ENCODE data around the gene PROM2.

PROM2 gene

DNA sequence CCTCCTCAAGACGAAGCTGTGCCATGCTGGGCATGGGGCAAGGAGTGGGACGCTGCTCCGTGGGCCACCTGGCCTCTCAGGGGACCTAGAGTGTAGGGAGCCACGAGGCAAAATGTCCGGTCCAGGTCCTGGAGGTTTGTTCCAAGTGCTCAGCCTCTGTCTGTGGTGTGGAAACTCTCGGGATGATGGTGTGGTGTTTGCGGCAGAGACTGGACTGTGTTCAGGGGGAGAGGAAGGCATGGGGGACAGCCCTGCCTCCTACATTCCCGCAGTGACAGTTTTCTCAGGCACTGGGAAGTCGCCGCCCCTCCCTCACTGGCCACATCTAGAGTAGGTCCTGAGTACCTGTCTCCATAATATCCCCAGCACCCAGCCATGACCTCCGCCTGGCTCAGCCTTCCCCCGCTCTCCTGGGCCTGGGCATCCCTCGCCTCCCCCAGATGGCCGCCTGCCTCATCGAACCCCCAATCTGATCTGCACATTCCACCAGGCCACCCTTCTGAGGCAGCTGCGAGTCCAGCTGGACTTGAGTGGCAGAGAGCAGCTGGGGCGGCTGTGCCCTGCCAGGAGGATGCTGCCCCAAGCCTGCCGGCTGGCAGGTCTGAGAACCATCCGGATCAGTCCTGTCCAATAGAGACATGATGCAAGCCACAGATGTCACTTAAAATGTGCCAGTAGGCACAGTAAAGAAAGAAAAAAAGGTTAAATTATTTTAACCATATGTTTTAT is 29.1 kb downstream of the PROM2 start:
- Histone ChIP-seq H3K36me3 (ENCODE audit: control insufficient read depth in 1 of 2, insufficient read depth in 2 of 2, low read length in 2 of 2) (no peaks in the 10 kb centered on the region), H3K4me1 (ENCODE audit: control insufficient read depth in 1 of 2, insufficient read depth in 2 of 2, low read length in 2 of 2) (peaks cover 10 to 14% of the 10 kb centered on the region in 2 donors), H3K4me3 (ENCODE audit: low read depth in 1 of 2, low read length in 2 of 2) (no peak overlapping the region), H3K9me3 (ENCODE audit: control insufficient read depth in 1 of 2, low read length in 2 of 2) (no peaks in the 10 kb centered on the region), H3K9ac (ENCODE audit: low read depth in 1 of 2, low read length in 2 of 2) (no peak overlapping the region), H3K27me3 (ENCODE audit: control insufficient read depth in 1 of 2, insufficient read depth in 2 of 2, low read length in 2 of 2) (peaks cover 0 to 4% of the 10 kb centered on the region in 2 donors), H3K27ac (ENCODE audit: low read depth, low read length) (no peak overlapping the region)

DNA sequence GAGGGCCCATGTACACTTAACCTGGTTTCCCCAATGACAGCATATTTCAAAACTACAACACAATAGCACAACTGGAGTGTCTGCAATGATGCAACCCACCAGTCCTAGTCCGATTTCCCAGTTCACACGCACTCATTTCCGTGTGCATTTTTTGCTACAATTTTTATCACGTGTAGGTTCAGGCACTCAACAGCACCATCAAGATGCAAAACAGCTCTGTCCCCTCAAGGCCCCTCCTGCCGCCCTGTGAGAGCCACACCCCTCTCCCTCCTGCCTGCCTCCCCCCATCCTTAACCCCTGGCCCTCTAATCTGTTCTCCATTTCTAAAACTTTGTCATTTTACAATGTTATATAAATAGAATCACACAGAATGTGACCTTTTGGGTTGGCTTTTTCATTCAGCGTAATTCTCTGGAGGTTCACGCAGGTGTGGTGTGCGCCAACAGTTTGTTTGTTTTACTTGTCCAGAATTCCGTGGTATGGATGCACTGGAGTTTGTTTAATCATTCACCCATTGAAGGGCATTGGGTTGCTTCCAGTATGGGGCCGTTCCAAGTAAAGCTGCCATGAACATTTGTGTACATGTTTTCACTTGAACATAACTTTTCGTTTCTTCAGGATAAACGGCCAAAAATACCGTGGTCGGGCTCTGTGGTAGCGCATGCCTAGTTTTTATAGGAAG is 31.3 kb downstream of the PROM2 start:
- Histone ChIP-seq H3K27me3 (ENCODE audit: control insufficient read depth in 1 of 2, insufficient read depth in 2 of 2, low read length in 2 of 2) (no peaks in the 10 kb centered on the region), H3K36me3 (ENCODE audit: control insufficient read depth in 1 of 2, insufficient read depth in 2 of 2, low read length in 2 of 2) (no peaks in the 10 kb centered on the region), H3K9ac (ENCODE audit: low read depth in 1 of 2, low read length in 2 of 2) (no peak overlapping the region), H3K9me3 (ENCODE audit: control insufficient read depth in 1 of 2, low read length in 2 of 2) (no peaks in the 10 kb centered on the region), H3K4me1 (ENCODE audit: control insufficient read depth in 1 of 2, insufficient read depth in 2 of 2, low read length in 2 of 2) (peaks cover 12 to 20% of the 10 kb centered on the region in 2 donors), H3K4me3 (ENCODE audit: low read depth in 1 of 2, low read length in 2 of 2) (no peak overlapping the region), H3K27ac (ENCODE audit: low read depth, low read length) (no peak overlapping the region)

- Histone ChIP-seq H3K27ac (ENCODE audit: low read depth, low read length) (no peak overlapping the region), H3K9me3 (ENCODE audit: control insufficient read depth in 1 of 2, low read length in 2 of 2) (no peaks in the 10 kb centered on the region)
Observed at GRCh38 chr2:95306336-95306895, 32.2 kb downstream of the PROM2 start.

GRCh38 chr2:95307036-95307435 is 32.8 kb downstream of the PROM2 start:
- Histone ChIP-seq H3K4me1 (ENCODE audit: control insufficient read depth in 1 of 2, insufficient read depth in 2 of 2, low read length in 2 of 2) (peaks cover 21 to 26% of the 10 kb centered on the region in 2 donors), H3K9me3 (ENCODE audit: control insufficient read depth in 1 of 2, low read length in 2 of 2) (no peaks in the 10 kb centered on the region), H3K9ac (ENCODE audit: low read depth in 1 of 2, low read length in 2 of 2) (no peak overlapping the region)

More at GRCh38 chr2:95306336-95306895, 32.2 kb downstream of the PROM2 start:
- Histone ChIP-seq H3K9ac (ENCODE audit: low read depth in 1 of 2, low read length in 2 of 2) (no peak overlapping the region), H3K36me3 (ENCODE audit: control insufficient read depth in 1 of 2, insufficient read depth in 2 of 2, low read length in 2 of 2) (no peaks in the 10 kb centered on the region), H3K27me3 (ENCODE audit: control insufficient read depth in 1 of 2, insufficient read depth in 2 of 2, low read length in 2 of 2) (no peaks in the 10 kb centered on the region), H3K4me1 (ENCODE audit: control insufficient read depth in 1 of 2, insufficient read depth in 2 of 2, low read length in 2 of 2) (peaks cover 21 to 26% of the 10 kb centered on the region in 2 donors), H3K4me3 (ENCODE audit: low read depth in 1 of 2, low read length in 2 of 2) (no peak overlapping the region)

GRCh38 chr2:95307878-95308277 is 33.6 kb downstream of the PROM2 start:
- Histone ChIP-seq H3K27me3 (ENCODE audit: control insufficient read depth in 1 of 2, insufficient read depth in 2 of 2, low read length in 2 of 2) (no peaks in the 10 kb centered on the region), H3K4me3 (ENCODE audit: low read depth in 1 of 2, low read length in 2 of 2) (no peak overlapping the region), H3K4me1 (ENCODE audit: control insufficient read depth in 1 of 2, insufficient read depth in 2 of 2, low read length in 2 of 2) (peaks cover 21 to 26% of the 10 kb centered on the region in 2 donors), H3K9ac (ENCODE audit: low read depth in 1 of 2, low read length in 2 of 2) (no peak overlapping the region), H3K36me3 (ENCODE audit: control insufficient read depth in 1 of 2, insufficient read depth in 2 of 2, low read length in 2 of 2) (no peaks in the 10 kb centered on the region), H3K27ac (ENCODE audit: low read depth, low read length) (no peak overlapping the region), H3K9me3 (ENCODE audit: control insufficient read depth in 1 of 2, low read length in 2 of 2) (no peaks in the 10 kb centered on the region)

More at GRCh38 chr2:95307036-95307435, 32.8 kb downstream of the PROM2 start:
- Histone ChIP-seq H3K36me3 (ENCODE audit: control insufficient read depth in 1 of 2, insufficient read depth in 2 of 2, low read length in 2 of 2) (no peaks in the 10 kb centered on the region), H3K4me3 (ENCODE audit: low read depth in 1 of 2, low read length in 2 of 2) (no peak overlapping the region), H3K27me3 (ENCODE audit: control insufficient read depth in 1 of 2, insufficient read depth in 2 of 2, low read length in 2 of 2) (no peaks in the 10 kb centered on the region), H3K27ac (ENCODE audit: low read depth, low read length) (no peak overlapping the region)

- Histone ChIP-seq H3K36me3 (ENCODE audit: control insufficient read depth in 1 of 2, insufficient read depth in 2 of 2, low read length in 2 of 2) (no peaks in the 10 kb centered on the region), H3K9me3 (ENCODE audit: control insufficient read depth in 1 of 2, low read length in 2 of 2) (no peaks in the 10 kb centered on the region), H3K9ac (ENCODE audit: low read depth in 1 of 2, low read length in 2 of 2) (no peak overlapping the region), H3K4me1 (ENCODE audit: control insufficient read depth in 1 of 2, insufficient read depth in 2 of 2, low read length in 2 of 2) (peaks cover 21 to 26% of the 10 kb centered on the region in 2 donors), H3K27ac (ENCODE audit: low read depth, low read length) (no peak overlapping the region), H3K4me3 (ENCODE audit: low read depth in 1 of 2, low read length in 2 of 2) (no peak overlapping the region), H3K27me3 (ENCODE audit: control insufficient read depth in 1 of 2, insufficient read depth in 2 of 2, low read length in 2 of 2) (no peaks in the 10 kb centered on the region)
Observed at GRCh38 chr2:95308426-95308990, 34.3 kb downstream of the PROM2 start.

DNA sequence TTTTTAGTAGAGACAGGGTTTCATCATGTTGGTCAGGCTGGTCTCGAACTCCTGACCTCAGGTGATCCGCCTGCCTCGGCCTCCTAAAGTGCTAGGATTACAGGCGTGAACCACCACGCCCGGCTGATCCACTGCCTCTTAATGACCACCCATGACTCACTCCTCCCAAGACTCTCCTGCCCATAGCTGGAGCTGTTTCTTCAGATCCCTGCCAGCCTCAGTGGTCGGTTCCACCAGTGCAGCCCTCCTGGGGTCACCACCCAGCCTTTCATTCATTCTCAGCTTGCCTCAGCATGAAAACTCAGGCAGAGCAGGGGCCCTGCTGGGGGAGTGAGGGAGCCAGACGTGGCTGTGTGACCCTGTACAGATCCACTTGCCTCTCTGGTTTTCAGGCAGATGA is 35.4 kb downstream of the PROM2 start:
- H3K36me3 ChIP-seq (ENCODE audit: control insufficient read depth in 1 of 2, insufficient read depth in 2 of 2, low read length in 2 of 2) = no peaks in the 10 kb centered on the region
- H3K4me3 ChIP-seq (ENCODE audit: low read depth in 1 of 2, low read length in 2 of 2) = no peak overlapping the region
- no peaks in the 10 kb centered on the region for H3K27me3 ChIP-seq (ENCODE audit: control insufficient read depth in 1 of 2, insufficient read depth in 2 of 2, low read length in 2 of 2)
- H3K4me1 ChIP-seq (ENCODE audit: control insufficient read depth in 1 of 2, insufficient read depth in 2 of 2, low read length in 2 of 2) = peaks cover 20 to 25% of the 10 kb centered on the region in 2 donors
- H3K9ac ChIP-seq (ENCODE audit: low read depth in 1 of 2, low read length in 2 of 2) = no peak overlapping the region
- no peak overlapping the region for H3K27ac ChIP-seq (ENCODE audit: low read depth, low read length)
- no peaks in the 10 kb centered on the region for H3K9me3 ChIP-seq (ENCODE audit: control insufficient read depth in 1 of 2, low read length in 2 of 2)

DNA sequence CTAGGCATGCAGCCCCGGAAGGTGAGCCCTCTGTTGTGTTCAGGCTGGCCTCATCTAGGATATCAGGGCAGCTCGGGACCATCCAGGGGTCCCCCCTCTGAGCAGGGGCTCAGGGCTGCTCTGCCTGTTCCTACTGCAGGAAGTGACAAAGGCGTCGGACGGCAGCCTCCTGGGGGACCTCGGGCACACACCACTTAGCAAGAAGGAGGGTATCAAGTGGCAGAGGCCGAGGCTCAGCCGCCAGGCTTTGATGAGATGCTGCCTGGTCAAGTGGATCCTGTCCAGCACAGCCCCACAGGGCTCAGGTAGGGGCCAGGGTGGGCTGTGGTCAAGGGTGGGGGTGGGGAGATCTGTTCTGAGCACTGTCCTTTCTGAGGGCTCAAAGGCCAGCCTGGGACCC is 36.0 kb downstream of the PROM2 start:
- Histone ChIP-seq H3K27me3 (ENCODE audit: control insufficient read depth in 1 of 2, insufficient read depth in 2 of 2, low read length in 2 of 2) (no peaks in the 10 kb centered on the region), H3K27ac (ENCODE audit: low read depth, low read length) (no peak overlapping the region), H3K9ac (ENCODE audit: low read depth in 1 of 2, low read length in 2 of 2) (no peak overlapping the region), H3K36me3 (ENCODE audit: control insufficient read depth in 1 of 2, insufficient read depth in 2 of 2, low read length in 2 of 2) (no peaks in the 10 kb centered on the region), H3K4me1 (ENCODE audit: control insufficient read depth in 1 of 2, insufficient read depth in 2 of 2, low read length in 2 of 2) (peaks cover 14 to 19% of the 10 kb centered on the region in 2 donors), H3K9me3 (ENCODE audit: control insufficient read depth in 1 of 2, low read length in 2 of 2) (no peaks in the 10 kb centered on the region), H3K4me3 (ENCODE audit: low read depth in 1 of 2, low read length in 2 of 2) (no peak overlapping the region)

- H3K36me3 ChIP-seq (ENCODE audit: control insufficient read depth in 1 of 2, insufficient read depth in 2 of 2, low read length in 2 of 2) = no peaks in the 10 kb centered on the region
- H3K9ac ChIP-seq (ENCODE audit: low read depth in 1 of 2, low read length in 2 of 2) = no peak overlapping the region
- H3K27ac ChIP-seq (ENCODE audit: low read depth, low read length) = no peak overlapping the region
- H3K9me3 ChIP-seq (ENCODE audit: control insufficient read depth in 1 of 2, low read length in 2 of 2) = no peaks in the 10 kb centered on the region
- peaks cover 11 to 15% of the 10 kb centered on the region in 2 donors for H3K4me1 ChIP-seq (ENCODE audit: control insufficient read depth in 1 of 2, insufficient read depth in 2 of 2, low read length in 2 of 2)
- H3K27me3 ChIP-seq (ENCODE audit: control insufficient read depth in 1 of 2, insufficient read depth in 2 of 2, low read length in 2 of 2) = no peaks in the 10 kb centered on the region
- no peak overlapping the region for H3K4me3 ChIP-seq (ENCODE audit: low read depth in 1 of 2, low read length in 2 of 2)
Observed at GRCh38 chr2:95310651-95311050, 36.4 kb downstream of the PROM2 start.
